Subcutaneous adipose tissue (tissue), 4 donors: ENCODE data around the gene GDF15. TPM values are rescaled to one million over a fixed set of nuclear protein-coding genes. Genes with fewer than 3 reads are reported as not detected.

ENCODE experiments used
- total RNA-seq, 4 donors: library from RNA; depleted of rRNA; stranded (reverse); fragments of >200 nt; gene quantifications; one replicate each; pipeline ENCODE4 v1.1.0, GENCODE V29; 2016
- TF ChIP-seq, protein P1 (sequence below): fragments of 450-650 bp; IDR thresholded peaks from one replicate; pipeline ENCODE4 v1.5.1; 2016; ENCODE audit warnings: low read depth, mild to moderate bottlenecking, control low read depth, antibody characterized with exemption, moderate library complexity

The GDF15 gene
- total RNA-seq, 4 donors from 2014 or later, result 1.7 to 20.6 (median 8.4) TPM

DNA sequence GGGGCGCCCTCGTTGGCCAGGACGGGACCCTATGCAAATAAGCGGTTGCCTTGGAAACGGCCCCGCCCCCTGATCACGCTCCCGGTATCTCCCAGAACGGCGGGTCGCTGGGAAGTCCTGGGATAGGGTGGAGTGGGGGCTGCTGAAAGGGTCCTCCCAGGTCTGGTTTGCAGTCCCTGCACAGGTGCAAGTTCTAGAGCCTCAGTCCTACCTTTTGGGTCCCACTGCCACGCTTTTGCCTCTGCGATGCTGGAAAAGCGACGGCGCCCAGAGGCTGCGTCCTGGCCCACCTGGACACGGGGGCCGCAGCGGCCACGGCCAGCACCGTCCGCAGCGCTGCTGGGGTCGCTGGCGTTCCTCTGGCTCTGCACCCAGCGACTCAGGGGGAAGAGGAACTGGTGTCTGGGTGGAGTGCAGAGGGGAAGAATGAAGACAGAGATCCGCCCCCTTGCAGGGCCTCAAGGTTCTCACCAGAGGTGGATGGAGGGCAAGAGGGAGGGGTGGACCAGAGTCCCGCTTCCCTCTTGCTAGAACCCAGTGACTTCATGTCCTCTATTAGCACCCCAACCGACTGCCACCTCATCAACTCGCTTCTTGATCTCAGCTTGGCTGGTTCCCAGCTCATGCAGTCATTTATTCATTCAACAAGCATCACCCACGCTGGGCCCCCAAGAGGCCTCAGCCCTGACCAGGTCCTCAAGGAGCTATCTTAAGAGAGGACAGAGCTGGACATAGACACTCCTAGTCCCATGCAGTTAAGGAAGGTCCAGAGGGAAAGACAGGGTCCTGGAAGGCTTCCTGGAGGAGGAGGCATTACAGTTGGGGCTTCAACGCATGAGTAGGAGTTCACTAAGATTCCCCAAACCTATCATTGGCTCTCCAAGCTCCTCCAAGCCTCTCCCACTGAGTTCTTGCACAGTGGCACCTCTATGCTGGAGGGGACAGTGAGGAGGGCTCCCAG, 11.6 kb downstream of the GDF15 start, which contains the start of gene LRRC25:
TSS of gene LRRC25 (minus strand) at position 381 of the 961 bp plus-strand sequence. CDS start 659 bp downstream, outside the sequence.
- TF ChIP-seq, protein P1, sequence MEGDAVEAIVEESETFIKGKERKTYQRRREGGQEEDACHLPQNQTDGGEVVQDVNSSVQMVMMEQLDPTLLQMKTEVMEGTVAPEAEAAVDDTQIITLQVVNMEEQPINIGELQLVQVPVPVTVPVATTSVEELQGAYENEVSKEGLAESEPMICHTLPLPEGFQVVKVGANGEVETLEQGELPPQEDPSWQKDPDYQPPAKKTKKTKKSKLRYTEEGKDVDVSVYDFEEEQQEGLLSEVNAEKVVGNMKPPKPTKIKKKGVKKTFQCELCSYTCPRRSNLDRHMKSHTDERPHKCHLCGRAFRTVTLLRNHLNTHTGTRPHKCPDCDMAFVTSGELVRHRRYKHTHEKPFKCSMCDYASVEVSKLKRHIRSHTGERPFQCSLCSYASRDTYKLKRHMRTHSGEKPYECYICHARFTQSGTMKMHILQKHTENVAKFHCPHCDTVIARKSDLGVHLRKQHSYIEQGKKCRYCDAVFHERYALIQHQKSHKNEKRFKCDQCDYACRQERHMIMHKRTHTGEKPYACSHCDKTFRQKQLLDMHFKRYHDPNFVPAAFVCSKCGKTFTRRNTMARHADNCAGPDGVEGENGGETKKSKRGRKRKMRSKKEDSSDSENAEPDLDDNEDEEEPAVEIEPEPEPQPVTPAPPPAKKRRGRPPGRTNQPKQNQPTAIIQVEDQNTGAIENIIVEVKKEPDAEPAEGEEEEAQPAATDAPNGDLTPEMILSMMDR, result no peak

DNA sequence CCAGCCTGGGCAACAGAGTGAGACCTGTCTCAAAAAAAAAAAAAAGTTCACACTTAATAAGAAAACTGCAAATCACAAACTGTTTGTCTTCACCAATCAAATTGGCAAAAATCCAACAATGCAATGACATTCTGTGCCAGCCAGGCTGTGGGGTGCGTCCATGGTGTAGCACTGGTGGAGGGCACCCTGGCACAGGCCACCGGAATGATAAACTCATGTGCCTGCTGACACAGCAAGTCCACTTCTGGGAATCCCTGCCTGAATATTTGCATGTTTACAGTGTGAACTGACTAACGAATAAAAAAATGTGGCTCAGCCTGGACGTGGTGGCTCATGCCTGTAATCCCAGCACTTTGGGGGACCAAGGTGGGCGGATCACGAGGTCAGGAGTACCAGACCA, 13.1 kb downstream of the GDF15 start:
- TF ChIP-seq, protein P1, result no peak

DNA sequence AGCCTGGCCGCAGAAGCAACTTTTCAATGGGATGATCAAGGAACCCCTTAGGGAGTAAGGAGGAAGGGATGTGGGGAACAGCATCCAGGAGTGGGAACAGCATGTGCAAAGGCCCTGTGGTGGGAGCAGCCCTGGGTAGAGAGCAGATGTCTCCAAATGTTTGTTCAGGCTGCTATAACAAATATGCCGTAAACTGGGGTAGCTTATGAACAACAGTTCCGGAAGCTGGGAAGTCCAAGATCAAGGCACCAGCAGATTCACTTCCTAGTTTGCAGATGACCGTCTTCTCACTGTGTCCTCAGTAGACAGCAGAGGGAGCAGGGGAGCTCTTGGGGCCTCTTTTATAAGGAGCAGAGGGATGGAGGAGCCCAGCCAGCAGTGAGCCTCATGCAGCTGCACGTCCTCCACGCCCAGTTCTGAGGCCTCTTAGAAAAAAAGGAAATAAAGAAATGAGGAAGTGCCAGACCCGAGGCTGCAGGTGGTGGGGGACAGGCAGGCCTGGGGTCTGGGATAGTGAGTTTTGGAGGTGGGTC, 15.7 kb downstream of the GDF15 start:
- TF ChIP-seq, protein P1, result no peak

DNA sequence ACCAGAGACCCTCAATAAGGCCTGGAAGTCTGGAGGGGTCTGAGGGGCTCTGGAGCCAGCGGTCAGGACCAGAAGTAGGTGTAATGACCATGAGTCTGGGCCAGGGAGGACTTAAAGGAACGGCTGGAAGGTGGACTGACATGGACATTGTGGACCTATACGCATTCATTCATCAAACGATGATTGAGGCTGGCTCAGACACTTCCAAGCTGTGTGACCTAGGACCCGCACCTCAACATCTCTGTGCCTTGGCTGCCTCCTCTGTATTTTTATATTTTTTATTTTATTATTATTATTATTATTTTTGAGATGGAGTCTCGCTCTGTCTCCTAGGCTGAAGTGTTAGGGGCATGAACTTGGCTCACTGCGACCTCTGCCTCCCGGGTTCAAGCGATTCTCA, 20.8 kb downstream of the GDF15 start:
- TF ChIP-seq, protein P1, result no peak

DNA sequence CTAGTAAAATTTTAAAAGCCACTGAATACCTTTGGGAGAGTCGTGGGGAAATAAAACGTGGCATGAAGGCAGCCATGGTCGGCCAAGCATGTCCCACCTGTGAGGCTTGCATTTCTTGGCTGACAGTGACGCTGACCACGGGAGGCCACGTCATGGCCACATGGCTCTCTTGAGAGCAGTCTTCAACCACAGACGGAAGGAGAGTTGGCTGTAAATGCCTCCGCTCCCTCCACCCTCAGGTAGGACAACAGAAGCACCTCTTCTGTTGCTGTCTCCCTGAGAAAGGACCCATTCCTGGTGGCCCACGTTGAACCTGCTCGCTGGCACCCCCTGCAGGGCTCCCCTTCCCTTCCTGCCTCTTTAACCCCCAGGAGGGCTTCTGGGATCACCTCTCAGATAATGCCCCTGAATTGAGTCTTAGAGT, 22.1 kb downstream of the GDF15 start:
- TF ChIP-seq, protein P1, result no peak

DNA sequence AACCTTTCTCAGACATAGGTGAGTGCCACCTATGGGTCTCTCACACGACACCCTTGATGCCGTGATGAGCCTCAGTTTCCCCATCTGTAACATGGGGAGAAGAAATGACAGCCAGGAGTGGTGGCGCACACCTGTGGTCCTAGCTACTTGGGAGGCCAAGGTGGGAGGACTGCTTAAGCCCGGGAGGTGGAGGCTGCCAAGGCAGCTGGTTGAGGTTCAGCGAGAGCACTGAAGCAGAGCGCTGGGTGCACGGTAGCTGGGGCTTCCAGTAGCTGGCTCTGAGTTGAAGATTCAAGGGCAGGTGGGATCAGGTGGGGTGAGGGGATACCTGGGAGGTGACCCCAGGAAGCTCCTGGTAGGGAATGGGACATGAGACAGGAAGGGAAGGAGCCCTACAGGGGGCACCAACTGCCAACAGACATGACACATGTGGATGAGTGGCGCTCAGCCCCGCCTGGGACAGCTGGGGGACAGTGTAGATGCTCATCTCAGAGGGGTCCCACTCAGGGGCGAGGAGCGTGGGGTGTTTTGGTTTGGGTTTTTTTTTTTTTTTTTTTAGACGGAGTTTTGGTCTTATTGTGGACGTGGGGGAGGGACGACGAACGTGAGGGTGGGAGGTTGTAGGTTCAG, 26.8 kb downstream of the GDF15 start:
- TF ChIP-seq, protein P1, result no peak
